Measurements from ENCODE around the gene ABR.

DNA sequence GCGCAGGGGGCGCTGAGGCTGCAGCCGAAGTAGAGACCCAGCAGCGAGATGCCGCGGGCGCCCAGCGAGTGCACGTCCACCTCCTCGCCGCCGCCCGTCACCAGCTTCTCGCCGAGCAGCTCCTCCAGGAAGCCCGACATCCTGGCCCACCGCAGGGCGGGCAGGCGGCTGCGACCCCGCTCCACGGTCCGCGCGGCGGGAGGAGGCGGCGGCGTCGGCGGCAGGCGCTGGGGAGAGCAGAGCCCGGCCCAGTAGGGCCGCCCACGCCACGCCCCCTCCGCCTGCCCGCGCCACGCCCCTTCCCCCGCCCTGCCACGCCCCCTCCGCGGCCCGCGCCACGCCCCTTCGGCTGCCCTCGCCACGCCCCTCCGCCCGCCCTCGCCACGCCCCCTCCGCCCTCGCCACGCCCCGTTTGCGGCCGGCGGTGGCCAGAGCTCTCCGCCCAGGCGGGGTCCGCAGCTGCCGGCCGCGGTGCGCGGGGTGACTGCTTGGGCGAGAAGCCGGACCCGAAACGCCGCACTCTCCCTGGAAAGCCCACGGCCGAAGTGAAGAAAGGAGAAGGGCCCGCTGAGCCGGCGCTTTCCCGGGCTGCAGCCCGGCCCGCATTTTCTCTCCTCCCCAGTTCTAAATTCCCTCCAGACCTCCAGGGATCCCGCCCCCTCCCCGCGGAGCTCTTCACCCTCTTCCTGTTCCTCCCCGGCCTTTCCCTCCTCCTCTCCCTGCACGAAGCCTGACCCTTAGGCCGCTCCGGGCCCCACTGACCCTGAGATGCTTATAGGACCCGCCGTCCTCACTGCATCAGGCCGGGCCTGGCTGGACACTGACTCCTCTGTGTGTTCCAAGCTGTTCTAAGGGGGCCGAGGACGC lies 200.0 kb downstream of the ABR start, which contains the start of gene NXN:
- TF ChIP-seq, protein P1, sequence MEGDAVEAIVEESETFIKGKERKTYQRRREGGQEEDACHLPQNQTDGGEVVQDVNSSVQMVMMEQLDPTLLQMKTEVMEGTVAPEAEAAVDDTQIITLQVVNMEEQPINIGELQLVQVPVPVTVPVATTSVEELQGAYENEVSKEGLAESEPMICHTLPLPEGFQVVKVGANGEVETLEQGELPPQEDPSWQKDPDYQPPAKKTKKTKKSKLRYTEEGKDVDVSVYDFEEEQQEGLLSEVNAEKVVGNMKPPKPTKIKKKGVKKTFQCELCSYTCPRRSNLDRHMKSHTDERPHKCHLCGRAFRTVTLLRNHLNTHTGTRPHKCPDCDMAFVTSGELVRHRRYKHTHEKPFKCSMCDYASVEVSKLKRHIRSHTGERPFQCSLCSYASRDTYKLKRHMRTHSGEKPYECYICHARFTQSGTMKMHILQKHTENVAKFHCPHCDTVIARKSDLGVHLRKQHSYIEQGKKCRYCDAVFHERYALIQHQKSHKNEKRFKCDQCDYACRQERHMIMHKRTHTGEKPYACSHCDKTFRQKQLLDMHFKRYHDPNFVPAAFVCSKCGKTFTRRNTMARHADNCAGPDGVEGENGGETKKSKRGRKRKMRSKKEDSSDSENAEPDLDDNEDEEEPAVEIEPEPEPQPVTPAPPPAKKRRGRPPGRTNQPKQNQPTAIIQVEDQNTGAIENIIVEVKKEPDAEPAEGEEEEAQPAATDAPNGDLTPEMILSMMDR (IDR thresholded peaks at IDR 0.05; ENCODE audit: borderline replicate concordance, extremely low read depth, low read length, poor library complexity, severe bottlenecking) = peak; percentile 47
- TF ChIP-seq EZH2 (IDR thresholded peaks at IDR 0.05; ENCODE audit: borderline replicate concordance, low read depth, low read length, severe bottlenecking) = no peak

All from DND-41 (cell line).